Skeletal muscle satellite cell (primary cell): ENCODE measurements around the gene KCNG2.

Experiments used
- H3K27me3 ChIP-seq: 2 replicates; pipeline ENCODE4 v1.7.0; 2013; ENCODE audit warnings: low read length; ENCODE audit not compliant: control insufficient read depth, insufficient read depth
- H3K36me3 ChIP-seq: 2 replicates; pipeline ENCODE4 v1.7.0; 2013; ENCODE audit warnings: mild to moderate bottlenecking, control low read depth, low read length; ENCODE audit not compliant: insufficient read depth
- H3K4me1 ChIP-seq: 2 replicates; pipeline ENCODE4 v1.7.0; 2013; ENCODE audit warnings: low read length; ENCODE audit not compliant: control insufficient read depth, insufficient read depth
- H3K4me2 ChIP-seq: 2 replicates; pipeline ENCODE4 v1.7.0; 2013; ENCODE audit warnings: mild to moderate bottlenecking, low read length
- H3K4me3 ChIP-seq: 2 replicates; pipeline ENCODE4 v1.7.0; 2013; ENCODE audit warnings: low read length
- H3K9ac ChIP-seq: 2 replicates; pipeline ENCODE4 v1.7.0; 2013; ENCODE audit warnings: mild to moderate bottlenecking, low read depth, low read length, moderate library complexity
- H3K9me3 ChIP-seq: replicated peaks from 2 replicates; pipeline ENCODE4 v1.7.0; 2013; ENCODE audit warnings: mild to moderate bottlenecking, control low read depth, low read length

KCNG2 gene

DNA sequence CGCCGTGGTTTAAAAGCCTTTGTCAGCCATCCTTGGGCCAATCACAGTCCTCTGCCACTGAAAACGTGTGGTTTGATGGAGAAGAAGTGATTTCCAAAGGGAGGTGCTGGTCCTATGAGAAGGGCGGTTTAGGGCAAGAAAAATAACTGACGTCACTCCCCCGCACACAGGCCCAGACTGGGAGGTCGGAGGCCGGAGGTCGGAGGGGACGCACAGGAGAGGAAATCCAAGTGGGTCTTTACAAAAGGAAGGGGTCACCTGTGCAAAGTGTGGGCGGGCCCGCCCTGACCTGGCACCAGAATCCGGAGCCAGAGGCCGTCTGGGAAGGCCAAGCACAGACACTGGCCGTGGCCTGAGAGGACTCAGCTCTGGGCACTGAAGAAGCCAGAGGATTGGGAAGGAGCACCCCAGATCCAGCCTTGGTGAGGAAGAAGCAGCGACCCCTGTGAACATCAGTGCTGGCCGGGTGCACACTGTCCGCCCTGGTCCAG, 18.0 kb upstream of the KCNG2 start:
- Histone ChIP-seq H3K4me2 (no peak overlapping the region), H3K4me3 (no peak overlapping the region), H3K4me1 (peaks cover 3% of the 10 kb centered on the region), H3K27me3 (peaks cover 59% of the 10 kb centered on the region), H3K9me3 (no peaks in the 10 kb centered on the region), H3K36me3 (no peaks in the 10 kb centered on the region), H3K9ac (no peak overlapping the region)

DNA sequence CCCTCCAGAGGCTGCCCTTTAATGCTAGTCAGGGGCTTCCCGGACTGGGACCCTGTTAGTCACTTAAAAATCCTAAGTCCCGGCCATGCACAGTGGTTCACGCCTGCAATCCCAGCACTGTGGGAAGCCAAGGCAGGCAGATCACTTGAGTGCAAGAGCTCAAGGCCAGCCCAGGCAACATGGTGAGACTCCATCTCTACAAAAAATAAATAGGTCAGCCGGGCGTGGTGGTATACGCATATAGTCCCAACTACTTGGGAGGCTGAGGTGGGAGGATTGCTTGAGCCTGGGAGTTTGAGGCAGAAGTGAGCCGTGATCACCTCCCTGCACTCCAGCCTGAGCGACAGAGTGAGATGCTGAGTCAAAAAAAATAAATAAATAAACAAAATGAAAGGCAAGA, 17.2 kb upstream of the KCNG2 start:
- Histone ChIP-seq H3K9ac (no peak overlapping the region), H3K9me3 (no peaks in the 10 kb centered on the region), H3K4me1 (peaks cover 11% of the 10 kb centered on the region), H3K4me3 (no peak overlapping the region), H3K36me3 (no peaks in the 10 kb centered on the region), H3K27me3 (peaks cover 67% of the 10 kb centered on the region), H3K4me2 (no peak overlapping the region)

DNA sequence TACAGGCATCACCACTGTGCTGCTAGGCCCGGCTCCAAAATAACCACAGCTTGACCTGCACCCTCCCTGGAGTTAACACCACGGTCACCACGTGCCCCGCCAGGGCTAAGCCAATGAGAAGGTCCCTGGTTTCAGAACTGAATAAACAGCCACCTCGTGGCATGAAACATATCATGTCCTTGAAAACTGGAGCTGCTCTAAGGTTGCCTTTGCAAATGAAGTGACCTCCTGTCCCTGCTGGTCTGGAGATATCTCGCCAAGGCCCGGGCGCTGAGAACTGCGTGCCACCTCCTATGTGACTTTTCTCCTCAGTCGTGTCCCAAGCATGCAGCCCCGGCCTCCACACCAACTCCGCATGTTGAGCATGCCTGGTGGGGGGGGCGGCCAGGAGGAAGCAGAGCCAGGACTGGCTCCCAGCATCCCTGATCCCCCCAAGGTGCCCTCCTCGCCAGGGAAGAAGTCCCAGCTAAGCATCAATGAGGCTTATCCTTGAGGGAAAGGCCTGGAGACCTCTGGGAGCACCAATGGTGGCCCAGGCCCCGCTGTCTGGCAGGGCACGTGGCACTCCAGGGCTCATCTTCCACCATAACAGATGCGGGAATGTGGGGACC, 16.3 kb upstream of the KCNG2 start:
- Histone ChIP-seq H3K9ac (no peak overlapping the region), H3K4me3 (no peak overlapping the region), H3K4me2 (no peak overlapping the region), H3K4me1 (peaks cover 13% of the 10 kb centered on the region), H3K9me3 (no peaks in the 10 kb centered on the region), H3K27me3 (peaks cover 71% of the 10 kb centered on the region), H3K36me3 (no peaks in the 10 kb centered on the region)

DNA sequence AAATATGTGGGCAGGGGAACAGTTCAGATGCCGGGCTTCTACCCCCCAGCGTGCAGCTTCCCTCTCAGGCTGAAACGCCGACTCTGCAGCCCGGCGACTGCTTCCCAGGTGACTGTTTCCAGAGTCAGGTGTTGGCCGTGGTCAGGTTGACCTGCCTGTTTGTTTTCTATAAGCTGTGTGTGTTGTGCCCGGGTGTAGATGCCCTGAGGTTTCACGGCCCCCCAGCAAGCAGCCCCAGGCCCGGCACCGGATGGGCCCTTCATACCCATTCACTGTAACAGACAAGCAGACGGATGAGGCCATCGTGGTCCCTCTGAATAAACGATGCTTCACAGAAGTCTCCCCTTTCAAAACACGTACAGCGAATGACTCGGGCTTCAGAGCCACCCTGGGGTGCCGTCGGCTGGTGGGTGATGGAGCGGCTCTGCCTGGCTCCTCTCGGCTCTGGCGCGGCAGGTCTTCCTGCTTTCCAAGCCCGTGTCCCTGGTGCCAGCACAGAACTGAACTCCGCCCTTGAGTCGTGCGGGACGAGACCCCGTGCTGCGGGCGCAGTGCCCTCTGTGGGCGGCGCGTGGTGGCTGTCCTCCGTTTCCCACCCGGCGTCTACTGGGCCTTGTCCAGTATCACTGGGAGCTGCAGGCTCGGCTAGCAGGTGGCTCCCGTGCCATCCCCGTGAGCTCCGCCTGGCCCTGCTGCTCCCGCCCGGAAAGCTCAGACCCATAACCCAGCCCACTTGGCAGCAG, 15.0 kb upstream of the KCNG2 start:
- H3K9me3 ChIP-seq, result no peaks in the 10 kb centered on the region
- H3K4me2 ChIP-seq, result no peak overlapping the region
- H3K36me3 ChIP-seq, result no peaks in the 10 kb centered on the region
- peaks cover 73% of the 10 kb centered on the region for H3K27me3 ChIP-seq
- no peak overlapping the region for H3K9ac ChIP-seq
- H3K4me3 ChIP-seq, result no peak overlapping the region
- peaks cover 13% of the 10 kb centered on the region for H3K4me1 ChIP-seq

DNA sequence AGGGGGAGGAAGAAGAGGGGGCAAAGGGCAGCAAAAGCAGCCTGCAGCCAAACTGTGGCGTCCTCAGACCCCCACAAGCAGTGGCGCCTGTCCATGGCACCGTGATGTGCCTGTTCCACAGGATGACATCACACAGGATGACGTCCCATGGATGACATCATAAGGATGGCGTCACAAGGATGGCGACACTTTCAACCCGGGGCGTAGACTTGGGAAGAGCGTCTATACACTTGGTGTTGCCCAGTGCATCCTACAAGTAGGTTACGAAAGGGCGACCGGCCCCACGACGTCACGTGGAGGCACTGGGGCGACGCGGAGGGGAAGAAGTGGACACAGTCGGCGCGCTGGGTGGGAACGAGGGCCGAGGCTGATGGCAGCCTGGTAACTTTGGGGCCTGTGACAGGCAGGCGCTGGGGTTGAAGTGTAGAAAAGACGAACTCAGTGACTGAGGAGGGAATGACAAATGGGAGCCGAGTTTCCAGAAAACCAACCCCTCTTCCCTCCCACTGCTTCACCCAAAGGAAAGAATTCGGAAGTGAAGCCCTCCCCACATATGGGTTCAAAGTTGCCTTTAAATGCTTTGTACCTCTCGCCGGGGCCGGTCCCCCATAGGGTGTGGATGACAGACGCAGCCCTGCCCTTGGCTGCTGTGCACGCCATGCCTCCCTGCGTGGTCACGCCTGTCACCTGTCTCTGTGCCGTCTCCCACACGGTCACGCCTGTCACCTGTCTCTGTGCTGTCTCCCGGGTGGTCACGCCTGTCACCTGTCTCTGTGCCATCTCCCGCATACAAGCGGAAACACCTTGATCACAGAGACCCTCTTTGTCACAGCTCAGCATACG, 13.4 kb upstream of the KCNG2 start:
- Histone ChIP-seq H3K4me3 (peak overlapping the region; percentile 14), H3K9ac (no peak overlapping the region), H3K4me1 (peaks cover 18% of the 10 kb centered on the region), H3K9me3 (no peaks in the 10 kb centered on the region), H3K36me3 (no peaks in the 10 kb centered on the region), H3K27me3 (peaks cover 74% of the 10 kb centered on the region), H3K4me2 (peak overlapping the region; percentile 57)

DNA sequence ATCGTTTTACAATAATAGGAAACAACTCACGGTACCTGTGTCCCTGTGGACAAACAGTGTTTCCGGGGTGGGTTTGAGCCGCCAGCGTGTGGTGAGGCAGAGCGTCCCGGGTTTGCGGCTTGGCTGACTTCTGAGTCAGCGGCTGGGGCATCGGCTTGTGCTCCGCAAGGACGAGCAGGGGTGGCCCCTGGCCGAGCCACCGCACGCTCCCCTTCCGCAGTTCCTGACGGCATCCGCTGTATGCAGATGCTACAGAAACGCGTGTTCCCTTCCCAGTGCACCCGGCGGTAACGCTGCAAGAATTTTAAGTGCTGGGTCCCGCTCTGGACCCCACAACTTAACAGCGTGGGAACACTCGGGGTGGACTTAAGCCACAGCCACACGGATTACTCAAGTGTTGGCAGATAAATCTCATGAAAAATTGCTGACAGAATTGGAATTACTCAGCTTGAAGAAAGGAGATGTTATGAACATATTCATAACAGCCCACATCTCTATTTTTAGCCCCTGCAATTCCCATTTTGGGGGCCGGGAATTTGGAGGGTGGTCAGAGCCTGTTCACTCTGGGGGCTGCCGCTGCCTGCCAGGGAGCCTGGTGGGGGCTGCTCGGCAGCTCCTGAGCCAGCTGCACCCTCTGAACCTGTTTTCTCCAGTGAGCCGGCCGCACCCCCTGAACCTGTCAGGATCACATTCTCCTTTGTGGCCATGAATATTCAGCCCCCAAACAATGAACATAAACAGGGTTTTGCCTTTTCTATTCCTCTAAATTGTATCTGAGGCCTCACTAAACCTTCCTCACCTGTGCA, 12.6 kb upstream of the KCNG2 start:
- H3K27me3 ChIP-seq, result peaks cover 77% of the 10 kb centered on the region
- H3K36me3 ChIP-seq, result no peaks in the 10 kb centered on the region
- peak overlapping the region; percentile 14 for H3K4me3 ChIP-seq
- H3K9ac ChIP-seq, result no peak overlapping the region
- peaks cover 18% of the 10 kb centered on the region for H3K4me1 ChIP-seq
- peak overlapping the region; percentile 57 for H3K4me2 ChIP-seq
- no peaks in the 10 kb centered on the region for H3K9me3 ChIP-seq

DNA sequence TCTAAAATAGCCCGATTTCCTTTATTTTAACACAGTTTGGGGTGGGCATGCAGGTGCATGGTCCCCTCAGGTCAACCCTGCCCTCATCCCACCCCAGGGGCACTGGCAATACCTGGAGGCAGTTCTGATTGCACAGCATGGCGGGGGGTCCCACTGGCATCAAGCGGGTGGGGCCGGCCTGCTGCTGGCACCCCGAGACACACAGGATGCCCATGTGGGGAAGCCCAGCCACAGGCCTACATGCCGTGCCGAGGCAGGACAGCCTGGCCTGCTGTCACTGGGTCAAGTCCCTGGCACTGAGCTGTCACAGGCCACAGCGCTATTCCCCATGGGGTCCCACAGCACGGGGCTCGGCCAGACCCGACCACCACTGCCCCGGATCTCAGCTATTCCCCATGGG, 11.9 kb upstream of the KCNG2 start:
- peaks cover 83% of the 10 kb centered on the region for H3K27me3 ChIP-seq

DNA sequence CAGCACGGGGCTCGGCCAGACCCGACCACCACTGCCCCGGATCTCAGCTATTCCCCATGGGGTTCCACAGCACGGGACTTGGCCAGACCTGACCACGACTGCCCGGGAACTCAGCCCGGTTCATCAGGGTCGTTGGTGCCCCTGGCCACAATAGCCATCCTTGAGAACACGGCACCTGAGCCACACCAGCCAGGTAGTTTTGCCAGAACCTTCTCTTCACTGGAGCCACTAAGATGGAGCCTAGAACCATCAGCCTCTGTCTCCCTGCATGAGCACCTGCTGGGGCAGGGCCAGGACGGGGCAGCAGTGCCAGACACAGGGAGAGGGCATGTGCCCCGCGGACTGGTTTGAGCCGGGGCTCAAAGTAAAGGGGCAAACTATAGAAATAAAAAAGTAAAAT, 11.4 kb upstream of the KCNG2 start:
- Histone ChIP-seq H3K4me1 (peaks cover 24% of the 10 kb centered on the region), H3K9me3 (no peaks in the 10 kb centered on the region), H3K4me3 (no peak overlapping the region), H3K9ac (no peak overlapping the region), H3K4me2 (no peak overlapping the region), H3K36me3 (no peaks in the 10 kb centered on the region), H3K27me3 (peaks cover 83% of the 10 kb centered on the region)

More for the DNA sequence above, 11.9 kb upstream of the KCNG2 start:
- H3K4me2 ChIP-seq, result no peak overlapping the region
- no peak overlapping the region for H3K9ac ChIP-seq
- H3K4me3 ChIP-seq, result no peak overlapping the region
- H3K4me1 ChIP-seq, result peaks cover 19% of the 10 kb centered on the region
- H3K9me3 ChIP-seq, result no peaks in the 10 kb centered on the region
- H3K36me3 ChIP-seq, result no peaks in the 10 kb centered on the region

DNA sequence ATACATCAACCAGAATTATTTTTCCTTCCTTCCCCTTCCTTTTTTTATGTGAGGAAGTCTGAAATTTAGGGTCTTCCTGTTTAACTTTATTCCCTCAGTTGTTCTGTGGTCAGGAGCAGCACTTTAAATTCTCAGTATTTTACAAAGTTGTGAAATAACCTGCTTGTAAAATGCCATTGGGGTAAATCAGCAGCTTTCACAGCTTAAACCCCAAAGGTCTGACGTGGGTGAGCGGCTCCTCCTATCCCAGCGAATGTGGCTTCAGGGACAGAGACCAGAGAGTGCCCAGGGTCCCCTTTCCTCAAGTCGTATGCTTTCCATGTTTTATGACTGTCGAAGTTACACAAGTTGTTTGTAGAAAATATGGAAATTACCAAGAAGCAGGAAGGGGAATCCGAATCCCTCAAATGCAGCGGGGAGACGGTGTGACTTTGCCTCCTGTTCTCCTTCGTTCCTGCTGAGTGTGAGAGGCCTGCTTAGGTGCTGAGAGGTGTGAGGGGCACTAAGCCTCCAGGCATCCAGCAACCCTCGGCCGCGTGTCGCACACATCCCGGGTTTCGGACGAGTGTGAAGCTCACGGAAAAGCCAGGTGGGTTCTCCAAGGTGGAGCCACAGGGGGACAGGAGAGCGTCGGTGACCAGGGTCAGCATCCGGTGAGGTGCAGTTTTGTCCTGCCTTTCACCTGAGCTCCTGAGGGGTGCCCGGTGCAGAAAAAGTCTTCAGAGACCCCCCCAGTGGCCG, 10.8 kb upstream of the KCNG2 start:
- Histone ChIP-seq H3K4me3 (no peak overlapping the region), H3K36me3 (no peaks in the 10 kb centered on the region), H3K4me1 (peaks cover 29% of the 10 kb centered on the region), H3K4me2 (no peak overlapping the region), H3K27me3 (peaks cover 78% of the 10 kb centered on the region), H3K9ac (no peak overlapping the region), H3K9me3 (no peaks in the 10 kb centered on the region)

DNA sequence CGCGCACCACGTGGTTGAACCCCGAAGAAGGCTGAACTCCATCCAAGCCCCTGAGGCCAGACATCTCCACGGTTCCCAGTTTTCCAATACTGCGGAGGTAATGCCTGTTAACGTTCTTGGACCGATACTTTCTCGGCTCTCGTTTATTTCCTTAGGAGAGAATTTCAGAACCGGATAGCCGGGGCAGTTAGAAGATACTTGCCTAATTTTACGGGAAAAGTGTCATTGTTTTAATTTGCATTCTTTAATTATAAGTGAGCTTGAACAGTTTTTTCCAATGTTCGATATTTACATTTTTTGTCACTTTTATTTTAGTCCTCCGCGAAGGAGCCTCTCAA, 10.2 kb upstream of the KCNG2 start:
- no peaks in the 10 kb centered on the region for H3K9me3 ChIP-seq
- no peak overlapping the region for H3K4me2 ChIP-seq
- H3K4me3 ChIP-seq, result no peak overlapping the region
- peaks cover 76% of the 10 kb centered on the region for H3K27me3 ChIP-seq
- H3K4me1 ChIP-seq, result peaks cover 33% of the 10 kb centered on the region
- no peaks in the 10 kb centered on the region for H3K36me3 ChIP-seq
- H3K9ac ChIP-seq, result no peak overlapping the region
